IPS-15b (cell line): Measurements from ENCODE around the gene TIAL1.

ENCODE experiments used
- H3K27me3 ChIP-seq: one replicate; pipeline ENCODE4 v1.6.1; 2013; ENCODE audit warnings: low read length; ENCODE audit not compliant: control insufficient read depth, insufficient read depth
- H3K36me3 ChIP-seq: one replicate; pipeline ENCODE4 v1.6.1; 2013; ENCODE audit warnings: low read length; ENCODE audit not compliant: control insufficient read depth, insufficient read depth
- H3K4me1 ChIP-seq: one replicate; pipeline ENCODE4 v1.6.1; 2013; ENCODE audit warnings: mild to moderate bottlenecking, low read length; ENCODE audit not compliant: control insufficient read depth, insufficient read depth
- H3K4me3 ChIP-seq: one replicate; pipeline ENCODE4 v1.5.1; 2013; ENCODE audit warnings: low read depth, low read length
- H3K9ac ChIP-seq: one replicate; pipeline ENCODE4 v1.6.1; 2013; ENCODE audit warnings: low read depth, mild to moderate bottlenecking, low read length
- H3K9me3 ChIP-seq: one replicate; pipeline ENCODE4 v1.6.1; 2013; ENCODE audit warnings: mild to moderate bottlenecking, low read length; ENCODE audit not compliant: control insufficient read depth, insufficient read depth

The TIAL1 gene, protein sequence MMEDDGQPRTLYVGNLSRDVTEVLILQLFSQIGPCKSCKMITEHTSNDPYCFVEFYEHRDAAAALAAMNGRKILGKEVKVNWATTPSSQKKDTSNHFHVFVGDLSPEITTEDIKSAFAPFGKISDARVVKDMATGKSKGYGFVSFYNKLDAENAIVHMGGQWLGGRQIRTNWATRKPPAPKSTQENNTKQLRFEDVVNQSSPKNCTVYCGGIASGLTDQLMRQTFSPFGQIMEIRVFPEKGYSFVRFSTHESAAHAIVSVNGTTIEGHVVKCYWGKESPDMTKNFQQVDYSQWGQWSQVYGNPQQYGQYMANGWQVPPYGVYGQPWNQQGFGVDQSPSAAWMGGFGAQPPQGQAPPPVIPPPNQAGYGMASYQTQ

DNA sequence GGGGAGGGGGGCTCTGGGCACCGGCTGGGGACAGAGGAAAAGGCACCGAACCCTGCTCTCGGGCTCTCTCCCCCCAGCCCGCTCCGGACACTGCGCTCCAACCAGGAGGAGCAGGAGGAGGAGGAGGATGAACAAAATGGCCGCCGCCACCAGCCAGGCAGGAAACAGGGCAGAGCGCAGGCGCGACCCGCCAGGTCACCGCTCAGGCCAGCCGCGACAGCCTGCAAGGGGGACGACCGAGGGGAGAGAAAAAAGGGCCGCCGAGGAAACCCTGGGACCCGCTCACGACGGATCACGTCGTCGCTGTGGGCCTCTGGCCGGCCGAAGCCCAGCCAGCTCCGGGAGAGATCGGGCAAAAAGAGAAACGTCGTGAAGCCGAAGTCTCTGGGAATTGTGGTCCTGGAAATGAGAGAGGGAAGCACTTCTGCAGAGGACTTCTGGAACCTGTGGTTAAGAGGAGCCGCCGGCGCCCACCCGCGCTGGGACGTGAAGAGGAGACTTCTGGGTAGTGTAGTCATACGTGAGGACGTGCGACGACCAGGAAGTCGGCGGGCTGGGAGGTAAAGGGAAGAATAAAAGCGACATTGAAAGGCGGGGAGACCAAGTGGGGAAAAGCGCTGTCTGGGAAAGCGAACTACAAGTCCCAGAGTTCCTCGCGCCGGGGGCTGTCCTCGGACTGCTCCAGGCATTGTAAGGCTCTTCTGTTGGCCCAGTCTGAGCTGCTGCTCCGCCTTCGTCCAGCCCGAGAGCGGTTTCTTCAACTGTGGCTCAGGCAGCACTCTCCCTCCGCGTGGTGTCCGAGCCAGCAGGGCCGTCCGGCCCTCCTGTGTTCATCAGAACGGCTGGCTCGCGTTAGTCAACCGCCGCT lies at the start of gene TIAL1:
Gene TIAL1 (minus strand): TSS at position 428 of the 868 bp plus-strand sequence. CDS start 499 bp downstream, outside the sequence.
- peak within 1 kb of the TSS; percentile 87 for H3K9ac ChIP-seq
- no peaks in the 10 kb centered on the region for H3K27me3 ChIP-seq
- H3K4me1 ChIP-seq = peaks cover 9% of the 10 kb centered on the region
- H3K36me3 ChIP-seq = no peaks in the 10 kb centered on the region
- H3K4me3 ChIP-seq = peak within 1 kb of the TSS; percentile 80
- H3K9me3 ChIP-seq = no peaks in the 10 kb centered on the region

- Histone ChIP-seq H3K27me3 (no peaks in the 10 kb centered on the region), H3K36me3 (no peaks in the 10 kb centered on the region)
Observed at GRCh38 chr10:119644994-119645393, 48.2 kb upstream of the TIAL1 start.

GRCh38 chr10:119644205-119644814 lies 47.5 kb upstream of the TIAL1 start:
- Histone ChIP-seq H3K27me3 (no peaks in the 10 kb centered on the region), H3K9ac (no peak overlapping the region), H3K36me3 (no peaks in the 10 kb centered on the region), H3K9me3 (no peaks in the 10 kb centered on the region), H3K4me1 (no peaks in the 10 kb centered on the region), H3K4me3 (no peak overlapping the region)

More at GRCh38 chr10:119644994-119645393, 48.2 kb upstream of the TIAL1 start:
- Histone ChIP-seq H3K9ac (no peak overlapping the region), H3K4me3 (no peak overlapping the region), H3K9me3 (no peaks in the 10 kb centered on the region), H3K4me1 (no peaks in the 10 kb centered on the region)

DNA sequence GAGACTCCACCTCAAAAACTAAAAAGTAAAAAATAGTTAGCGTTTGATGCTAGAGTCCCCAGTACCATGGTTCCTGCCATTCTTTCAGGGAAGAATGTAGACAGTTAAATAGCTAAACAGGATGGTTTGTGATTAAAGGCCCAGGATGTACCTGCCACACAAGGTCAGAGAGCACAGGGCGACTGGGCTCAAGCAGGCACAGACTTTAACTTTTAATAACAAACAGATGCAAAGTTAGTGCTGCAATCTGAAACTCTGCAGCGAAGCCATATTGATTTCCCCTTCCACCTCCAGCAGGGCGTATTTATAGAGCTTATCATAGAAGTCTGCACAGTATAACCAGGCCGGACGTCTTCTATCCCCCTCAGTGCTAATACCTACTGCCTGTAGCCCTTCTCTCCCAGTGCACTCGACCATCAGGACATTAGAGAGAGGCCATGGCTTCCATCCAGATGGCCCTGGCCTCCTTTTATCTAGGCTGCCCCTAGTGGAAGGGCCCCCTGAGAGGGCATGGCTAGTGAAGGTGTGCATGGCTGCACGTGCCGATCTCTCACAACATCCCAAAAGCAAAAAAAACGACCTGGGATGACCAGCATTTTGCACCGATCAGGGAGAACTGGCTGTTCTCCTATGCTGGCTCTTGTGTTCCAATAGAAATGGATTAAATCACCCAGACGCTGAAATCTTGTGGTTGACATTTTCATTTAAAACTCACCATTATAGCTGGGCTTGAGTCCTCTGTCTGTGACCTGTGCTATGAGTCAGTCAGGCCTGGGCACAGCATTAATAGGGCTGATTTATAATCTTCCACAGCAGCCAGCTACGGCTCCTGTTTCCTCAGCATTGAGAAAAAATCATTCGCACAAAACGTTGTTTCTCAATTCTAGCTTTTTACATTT lies 46.8 kb upstream of the TIAL1 start:
- H3K36me3 ChIP-seq = no peaks in the 10 kb centered on the region
- H3K9me3 ChIP-seq = no peaks in the 10 kb centered on the region
- H3K27me3 ChIP-seq = no peaks in the 10 kb centered on the region
- H3K9ac ChIP-seq = no peak overlapping the region
- H3K4me3 ChIP-seq = no peak overlapping the region
- no peaks in the 10 kb centered on the region for H3K4me1 ChIP-seq

DNA sequence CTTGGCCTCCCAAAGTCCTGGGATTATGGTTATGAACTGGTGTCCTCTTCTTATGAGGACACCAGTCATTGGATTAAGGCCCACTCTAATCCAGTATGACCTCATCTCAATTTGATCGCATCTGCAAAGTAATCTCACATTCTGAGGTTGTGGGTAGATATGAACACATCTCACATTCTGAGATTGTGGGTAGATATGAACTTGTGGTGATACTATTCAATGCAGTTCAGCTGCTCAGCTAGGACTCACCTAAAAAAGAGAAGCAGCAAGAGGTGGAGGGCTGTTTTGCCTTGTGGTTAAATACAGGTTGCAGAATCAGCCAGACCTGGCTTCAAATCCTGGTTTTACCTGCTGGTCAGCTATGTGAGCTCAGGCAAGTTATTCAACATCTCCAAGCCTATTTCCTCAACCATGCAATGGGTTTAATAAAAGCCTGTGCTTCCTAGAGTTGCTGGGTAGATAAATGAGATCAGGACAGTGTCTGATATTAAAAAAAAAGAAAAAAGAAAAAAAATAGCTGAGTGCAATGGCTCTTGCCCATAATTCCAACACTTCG lies 45.9 kb upstream of the TIAL1 start:
- no peaks in the 10 kb centered on the region for H3K36me3 ChIP-seq
- no peak overlapping the region for H3K4me3 ChIP-seq
- H3K27me3 ChIP-seq = no peaks in the 10 kb centered on the region
- H3K9me3 ChIP-seq = no peaks in the 10 kb centered on the region
- H3K4me1 ChIP-seq = no peaks in the 10 kb centered on the region
- no peak overlapping the region for H3K9ac ChIP-seq

- Histone ChIP-seq H3K4me1 (no peaks in the 10 kb centered on the region), H3K9me3 (no peaks in the 10 kb centered on the region), H3K4me3 (no peak overlapping the region), H3K36me3 (no peaks in the 10 kb centered on the region), H3K9ac (no peak overlapping the region), H3K27me3 (no peaks in the 10 kb centered on the region)
Observed at GRCh38 chr10:119640875-119641526, 44.2 kb upstream of the TIAL1 start.

GRCh38 chr10:119640384-119640783 lies 43.6 kb upstream of the TIAL1 start:
- no peaks in the 10 kb centered on the region for H3K36me3 ChIP-seq
- H3K4me1 ChIP-seq = no peaks in the 10 kb centered on the region
- H3K9ac ChIP-seq = no peak overlapping the region
- no peaks in the 10 kb centered on the region for H3K27me3 ChIP-seq
- no peaks in the 10 kb centered on the region for H3K9me3 ChIP-seq
- H3K4me3 ChIP-seq = no peak overlapping the region

DNA sequence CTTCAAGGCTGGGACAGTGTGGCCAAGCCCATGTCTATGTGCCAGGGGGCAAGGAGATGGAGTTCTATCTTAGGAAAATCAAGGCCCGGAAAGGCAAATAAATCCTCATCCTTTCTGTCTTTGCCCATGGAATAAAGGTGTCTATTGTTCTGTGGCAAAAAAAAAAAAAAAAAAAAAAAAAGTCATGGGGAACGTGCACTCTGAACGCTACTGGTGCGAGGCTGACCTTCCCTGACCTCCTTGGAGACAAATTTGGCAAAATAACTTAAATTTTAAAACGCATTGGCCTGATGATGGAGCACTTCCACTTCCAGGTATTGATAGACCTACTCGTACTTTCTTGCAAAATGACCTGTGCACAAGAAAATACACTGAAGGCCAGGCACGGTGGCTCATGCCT lies 42.2 kb upstream of the TIAL1 start:
- H3K9ac ChIP-seq = no peak overlapping the region
- no peaks in the 10 kb centered on the region for H3K36me3 ChIP-seq
- no peaks in the 10 kb centered on the region for H3K9me3 ChIP-seq
- H3K4me3 ChIP-seq = no peak overlapping the region
- no peaks in the 10 kb centered on the region for H3K4me1 ChIP-seq
- H3K27me3 ChIP-seq = no peaks in the 10 kb centered on the region

DNA sequence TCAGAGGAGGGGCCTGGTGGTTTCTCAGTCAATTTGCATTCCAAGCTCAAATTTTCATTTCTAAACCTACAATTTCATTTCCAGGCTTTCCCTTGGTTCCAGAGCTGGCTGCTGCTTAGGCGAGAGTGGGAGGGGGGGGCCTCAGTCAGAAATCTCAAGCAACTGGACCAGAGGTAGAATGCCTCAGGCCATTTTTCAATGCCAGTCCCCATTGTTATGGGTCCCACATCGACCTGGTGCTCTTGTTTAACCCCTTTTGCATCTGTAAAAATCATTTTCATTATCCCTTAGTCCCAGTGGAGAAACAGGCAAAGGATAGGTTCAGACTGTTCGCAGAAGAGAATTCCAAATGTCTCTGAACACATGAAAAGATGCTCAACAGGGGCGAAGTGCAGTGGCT lies 40.9 kb upstream of the TIAL1 start:
- no peaks in the 10 kb centered on the region for H3K27me3 ChIP-seq
- no peaks in the 10 kb centered on the region for H3K36me3 ChIP-seq
- no peaks in the 10 kb centered on the region for H3K9me3 ChIP-seq
- H3K4me1 ChIP-seq = no peaks in the 10 kb centered on the region
- no peak overlapping the region for H3K4me3 ChIP-seq
- no peak overlapping the region for H3K9ac ChIP-seq

DNA sequence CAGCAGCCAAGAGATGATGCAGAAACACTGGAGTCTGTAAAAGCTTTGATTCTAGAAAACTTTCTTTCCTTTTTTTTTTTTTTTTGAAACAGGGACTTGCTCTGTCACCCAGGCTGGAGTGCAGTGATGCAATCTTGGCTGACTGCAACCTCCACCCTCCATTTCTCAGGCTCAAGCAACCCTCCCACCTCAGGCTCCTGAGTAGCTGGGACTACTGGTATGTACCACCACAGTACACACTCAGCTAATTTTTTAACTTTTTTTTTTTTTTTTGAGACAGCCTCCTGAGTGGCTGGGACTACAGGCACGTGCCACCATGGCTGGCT lies 37.4 kb upstream of the TIAL1 start:
- H3K36me3 ChIP-seq = no peaks in the 10 kb centered on the region
- H3K4me1 ChIP-seq = no peaks in the 10 kb centered on the region

More for the DNA sequence above, 37.4 kb upstream of the TIAL1 start:
- no peaks in the 10 kb centered on the region for H3K27me3 ChIP-seq
- H3K9me3 ChIP-seq = no peaks in the 10 kb centered on the region
- no peak overlapping the region for H3K9ac ChIP-seq
- no peak overlapping the region for H3K4me3 ChIP-seq
